Adrenal gland (tissue), 5 donors: Measurements from ENCODE around the gene PTGFRN.
"Not testable (repeated sequence)": the region's sequence is repeated elsewhere in the genome, so short reads cannot be mapped to it uniquely, and the experiment has no call there.

Source experiments
- POLR2A ChIP-seq, 2 donors: fragments of 450-650 bp; IDR thresholded peaks; one replicate each; pipeline ENCODE4 v1.6.1; 2017; ENCODE audit warnings: antibody characterized with exemption in 2 of 2, mild to moderate bottlenecking in 2 of 2, moderate library complexity in 1 of 2
- TF ChIP-seq, protein P1 (sequence below), 6 experiments: fragments of 450-650 bp in 4 of 6; fragments of 200-600 bp in 2 of 6; sonication (generic) in 1 of 6; IDR thresholded peaks; 1 replicate in 5 of 6; 2 replicates in 1 of 6; pipeline versions ENCODE4 v1.5.1 to v1.8.0; 2016 to 2021; ENCODE audit warnings: antibody characterized with exemption in 6 of 6, mild to moderate bottlenecking in 2 of 6, moderate library complexity in 1 of 6
- donor health status: DM: no; HTN: no; CAD: no.

- TF ChIP-seq, protein P1, sequence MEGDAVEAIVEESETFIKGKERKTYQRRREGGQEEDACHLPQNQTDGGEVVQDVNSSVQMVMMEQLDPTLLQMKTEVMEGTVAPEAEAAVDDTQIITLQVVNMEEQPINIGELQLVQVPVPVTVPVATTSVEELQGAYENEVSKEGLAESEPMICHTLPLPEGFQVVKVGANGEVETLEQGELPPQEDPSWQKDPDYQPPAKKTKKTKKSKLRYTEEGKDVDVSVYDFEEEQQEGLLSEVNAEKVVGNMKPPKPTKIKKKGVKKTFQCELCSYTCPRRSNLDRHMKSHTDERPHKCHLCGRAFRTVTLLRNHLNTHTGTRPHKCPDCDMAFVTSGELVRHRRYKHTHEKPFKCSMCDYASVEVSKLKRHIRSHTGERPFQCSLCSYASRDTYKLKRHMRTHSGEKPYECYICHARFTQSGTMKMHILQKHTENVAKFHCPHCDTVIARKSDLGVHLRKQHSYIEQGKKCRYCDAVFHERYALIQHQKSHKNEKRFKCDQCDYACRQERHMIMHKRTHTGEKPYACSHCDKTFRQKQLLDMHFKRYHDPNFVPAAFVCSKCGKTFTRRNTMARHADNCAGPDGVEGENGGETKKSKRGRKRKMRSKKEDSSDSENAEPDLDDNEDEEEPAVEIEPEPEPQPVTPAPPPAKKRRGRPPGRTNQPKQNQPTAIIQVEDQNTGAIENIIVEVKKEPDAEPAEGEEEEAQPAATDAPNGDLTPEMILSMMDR (IDR thresholded peaks at IDR 0.05), result not testable (repeated sequence)
- TF ChIP-seq POLR2A (IDR thresholded peaks at IDR 0.05), result not testable (repeated sequence)
Measured at GRCh38 chr1:116939780-116940543, 30.2 kb downstream of the PTGFRN start.
